ENCODE measurements around the gene SYT2.

- TF ChIP-seq TOX (CRISPR knock-in tag; IDR thresholded peaks at IDR 0.05; ENCODE audit: borderline replicate concordance): peak; percentile 72
- no peak for TF ChIP-seq GLIS3 (CRISPR knock-in tag; IDR thresholded peaks at IDR 0.05)
Measured at GRCh38 chr1:202579806-202580205, 130.4 kb downstream of the SYT2 start.

Measured in SK-N-SH treated with all-trans-retinoic acid at 6 μM for 48 hours (cell line).